ENCODE results near the gene PTRH2. TPM values are rescaled to one million over a fixed set of nuclear protein-coding genes. Genes with fewer than 3 reads are reported as not detected.

Gene PTRH2
- 40.0 and 41.2 TPM in 2 replicates for total RNA-seq

GRCh38 chr17:59707149-59707970 is at the start of gene PTRH2, which contains the start of gene VMP1:
TSS of gene PTRH2 (minus strand) at chr17:59707430. CDS start at chr17:59697978, 9,452 bp downstream.
TSS of gene VMP1 (plus strand) at chr17:59707654. CDS start at chr17:59731447, 23,793 bp downstream.

Other genes starting within 250 kb of the PTRH2 start
- 40.8 and 42.8 TPM in 2 replicates for gene DHX40, start 141.8 kb downstream of the PTRH2 start, total RNA-seq
- gene CLTC, start 87.5 kb downstream of the PTRH2 start, total RNA-seq, result 220 and 306 TPM in 2 replicates
- 135 and 169 TPM in 2 replicates for gene VMP1, start 224 bp upstream of the PTRH2 start, total RNA-seq
- 7.9 and 8.7 TPM in 2 replicates for gene TUBD1, start 185.5 kb upstream of the PTRH2 start, total RNA-seq
- gene RPS6KB1, start 185.7 kb upstream of the PTRH2 start, total RNA-seq, result 14.3 and 24.7 TPM in 2 replicates